GM12878 (cell line): ENCODE results near the gene DCDC1. TPM values are rescaled to one million over a fixed set of nuclear protein-coding genes. Genes with fewer than 3 reads are reported as not detected.

ENCODE experiments used
- ATAC-seq: fragments of 200-7000 bp; cut with Tn5 transposase; 3 replicates; pipeline ENCODE4 v1.9.1; 2020; ENCODE audit warnings: mild to moderate bottlenecking, moderate library complexity
- BruUV-seq: library from RNA; stranded (reverse); fragments of 400-500 nt; replicated peaks from 2 replicates; lab custom pipeline; 2021; lab: Mats Ljungman, UMichigan
- CTCF ChIA-PET: fragments of 300-600 bp; sonication (Branson Sonifier 250); formaldehyde crosslinking; extraction: SDS; loops from one replicate; lab custom pipeline; 2021; ENCODE audit warnings: inconsistent platforms; lab: Yijun Ruan, JAX
- POLR2A ChIA-PET: fragments of 350-600 bp; formaldehyde crosslinking; extraction: SDS; loops from one replicate; lab custom pipeline; 2021; ENCODE audit warnings: inconsistent platforms; lab: Charles Lee
- RAD21 ChIA-PET: fragments of 300-600 bp; sonication (Branson Sonifier 250); formaldehyde crosslinking; loops from one replicate; lab custom pipeline; 2023; ENCODE audit warnings: antibody characterized with exemption; ENCODE audit not compliant: unreplicated experiment; lab: Charles Lee
- SMC1A ChIA-PET: fragments of 300-600 bp; sonication (Branson Sonifier 250); formaldehyde crosslinking; loops from one replicate; lab custom pipeline; 2023; ENCODE audit not compliant: unreplicated experiment, uncharacterized antibody; lab: Charles Lee
- DNase-seq: peaks from one replicate; pipeline ENCODE4 v3.0.0-alpha.2; 2011; ENCODE audit warnings: low read depth, low spot score
- FAIRE-seq: peaks from 3 replicates; lab custom pipeline; 2011; peaks lifted over from hg19 to GRCh38; lab: Jason Lieb, UNC
- H2AFZ ChIP-seq: 2 replicates; pipeline ENCODE4 v1.6.0; 2011; ENCODE audit warnings: low read depth, low read length, control low read depth; ENCODE audit not compliant: control insufficient read depth
- H3K27ac ChIP-seq: 2 replicates; pipeline ENCODE4 v1.5.1; 2011; ENCODE audit warnings: control low read depth; ENCODE audit not compliant: control insufficient read depth, insufficient read depth
- H3K27me3 ChIP-seq, 2 experiments: replicated peaks in 1 of 2; 2 replicates each; pipeline versions ENCODE4 v1.6.0 to v1.6.1; 2011; ENCODE audit warnings: low read length in 1 of 2; ENCODE audit not compliant: control insufficient read depth in 2 of 2, insufficient read depth in 2 of 2
- H3K36me3 ChIP-seq, 2 experiments: 2 replicates each; pipeline ENCODE4 v1.5.1; 2011; ENCODE audit warnings: low read length in 1 of 2; ENCODE audit not compliant: control insufficient read depth in 2 of 2, insufficient read depth in 2 of 2
- H3K4me1 ChIP-seq: 2 replicates; pipeline ENCODE4 v1.6.1; 2011; ENCODE audit warnings: mild to moderate bottlenecking, low read length, moderate library complexity, mixed read lengths; ENCODE audit not compliant: control insufficient read depth, insufficient read depth
- H3K4me2 ChIP-seq: 2 replicates; pipeline ENCODE4 v1.6.0; 2011; ENCODE audit warnings: control low read depth; ENCODE audit not compliant: control insufficient read depth, insufficient read depth
- H3K4me3 ChIP-seq: fragments of 200-600 bp; sonication (generic); 2 replicates; pipeline ENCODE4 v1.5.1; 2016
- H3K79me2 ChIP-seq: 2 replicates; pipeline ENCODE4 v1.6.0; 2011; ENCODE audit warnings: low read length; ENCODE audit not compliant: control insufficient read depth, insufficient read depth
- H3K9ac ChIP-seq: 2 replicates; pipeline ENCODE4 v1.8.0; 2011; ENCODE audit warnings: low read length, control low read depth, mixed read lengths; ENCODE audit not compliant: control insufficient read depth, insufficient read depth
- H3K9me3 ChIP-seq: replicated peaks from 3 replicates; pipeline ENCODE4 v1.5.1; 2011; ENCODE audit warnings: mild to moderate bottlenecking, low read length; ENCODE audit not compliant: control insufficient read depth, insufficient read depth
- H4K20me1 ChIP-seq: 2 replicates; pipeline ENCODE4 v1.6.0; 2011; ENCODE audit not compliant: control insufficient read depth, insufficient read depth
- NBN ChIP-seq: fragments of 450-650 bp; IDR thresholded peaks from 2 replicates; pipeline ENCODE4 v1.6.1; 2016
- WGBS: methylation state at CpG from one replicate; pipeline ENCODE4 v1.1.6; 2016; ENCODE audit warnings: low lambda C conversion rate; ENCODE audit not compliant: insufficient replicate concordance, insufficient coverage; ENCODE audit errors: missing lambda C conversion rate; 5-methylcytosine and 5-hydroxymethylcytosine counted together
- in situ Hi-C: fragments of 300-500 bp; cut with MboI; formaldehyde crosslinking; loops from 9 replicates; pipeline ENCODE4 v1.14.3; 2018; ENCODE audit warnings: mixed read lengths
- intact Hi-C: fragments of 100-400 bp; cut with micrococcal nuclease; formaldehyde crosslinking; loops from one replicate; pipeline ENCODE4 v1.14.2; 2022; ENCODE audit not compliant: unreplicated experiment
- polyA plus RNA-seq, 11 experiments: library from polyadenylated mRNA; depleted of rRNA in 4 of 11; unstranded in 6 of 11; stranded (reverse) in 5 of 11; fragments of >200 nt; fragmentation: Nextera tagmentation in 4 of 11; fragmentation: Illumina TruSeq in 1 of 11; extraction: Ambion mirVana in 4 of 11; extraction: Trizol in 1 of 11; gene quantifications; 1 replicate in 1 of 11; 2 replicates in 10 of 11; pipeline versions ENCODE4 v1.2.1 to v1.2.3, GENCODE V29; 2011 to 2016; ENCODE audit warnings: inconsistent platforms in 2 of 11, missing spikeins in 2 of 11, low read depth in 1 of 11
- total RNA-seq, 4 experiments: library from RNA; depleted of rRNA in 3 of 4; stranded (reverse); fragments of >200 nt in 3 of 4; fragmentation: Illumina TruSeq in 1 of 4; extraction: Trizol in 1 of 4; gene quantifications; 2 replicates each; pipeline versions ENCODE4 v1.2.1 to v1.2.3, GENCODE V29; 2013 to 2021
- TF ChIP-seq, protein P1 (sequence below): fragments of 450-650 bp; formaldehyde crosslinking; IDR thresholded peaks from 2 replicates; pipeline ENCODE4 v1.4.0; 2022; ENCODE audit warnings: mild to moderate bottlenecking, moderate library complexity
- TF ChIP-seq, protein P2 (sequence below): fragments of 450-650 bp; IDR thresholded peaks from 2 replicates; pipeline ENCODE4 v1.6.1; 2018; ENCODE audit warnings: mild to moderate bottlenecking, low read depth, moderate library complexity; ENCODE audit not compliant: partially characterized antibody

The DCDC1 gene
- total and polyA plus RNA-seq, 10 of the 15 experiments (the other 5 are each of a cell fraction or from before 2014, with no cell fraction given): not detected

DNA sequence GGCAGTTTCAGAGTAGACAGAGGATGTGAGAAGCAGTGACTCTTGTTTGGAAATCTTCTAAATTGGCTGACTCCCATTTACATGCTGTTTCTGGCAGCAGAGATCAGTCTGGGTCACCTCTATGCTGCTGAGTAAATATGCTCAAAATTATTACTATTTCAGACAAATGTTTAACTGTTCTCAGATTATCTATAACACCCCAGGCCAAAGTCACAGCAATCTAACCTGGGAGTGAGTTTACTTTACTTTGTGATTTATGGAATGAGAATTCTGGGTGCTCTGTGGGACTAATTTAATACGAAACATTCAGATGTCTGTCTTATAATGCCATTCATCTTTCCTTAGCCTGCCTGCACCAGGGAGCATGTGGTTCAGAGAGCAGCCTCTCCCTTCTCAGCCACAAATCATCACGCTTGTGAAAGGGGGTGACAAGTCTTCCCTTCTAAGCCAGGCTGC lies 500.9 kb downstream of the DCDC1 start:
- Histone ChIP-seq H3K4me2 (no peak overlapping the region), H3K4me1 (no peaks in the 10 kb centered on the region), H2AFZ (no peak overlapping the region), H3K27me3 (no peaks in the 10 kb centered on the region), H3K4me3 (no peak overlapping the region), H4K20me1 (no peaks in the 10 kb centered on the region), H3K9ac (no peak overlapping the region), H3K27ac (no peak overlapping the region), H3K79me2 (no peaks in the 10 kb centered on the region), H3K36me3 (no peaks in the 10 kb centered on the region), H3K9me3 (no peaks in the 10 kb centered on the region)
- no peak for TF ChIP-seq NBN
- TF ChIP-seq, protein P1, sequence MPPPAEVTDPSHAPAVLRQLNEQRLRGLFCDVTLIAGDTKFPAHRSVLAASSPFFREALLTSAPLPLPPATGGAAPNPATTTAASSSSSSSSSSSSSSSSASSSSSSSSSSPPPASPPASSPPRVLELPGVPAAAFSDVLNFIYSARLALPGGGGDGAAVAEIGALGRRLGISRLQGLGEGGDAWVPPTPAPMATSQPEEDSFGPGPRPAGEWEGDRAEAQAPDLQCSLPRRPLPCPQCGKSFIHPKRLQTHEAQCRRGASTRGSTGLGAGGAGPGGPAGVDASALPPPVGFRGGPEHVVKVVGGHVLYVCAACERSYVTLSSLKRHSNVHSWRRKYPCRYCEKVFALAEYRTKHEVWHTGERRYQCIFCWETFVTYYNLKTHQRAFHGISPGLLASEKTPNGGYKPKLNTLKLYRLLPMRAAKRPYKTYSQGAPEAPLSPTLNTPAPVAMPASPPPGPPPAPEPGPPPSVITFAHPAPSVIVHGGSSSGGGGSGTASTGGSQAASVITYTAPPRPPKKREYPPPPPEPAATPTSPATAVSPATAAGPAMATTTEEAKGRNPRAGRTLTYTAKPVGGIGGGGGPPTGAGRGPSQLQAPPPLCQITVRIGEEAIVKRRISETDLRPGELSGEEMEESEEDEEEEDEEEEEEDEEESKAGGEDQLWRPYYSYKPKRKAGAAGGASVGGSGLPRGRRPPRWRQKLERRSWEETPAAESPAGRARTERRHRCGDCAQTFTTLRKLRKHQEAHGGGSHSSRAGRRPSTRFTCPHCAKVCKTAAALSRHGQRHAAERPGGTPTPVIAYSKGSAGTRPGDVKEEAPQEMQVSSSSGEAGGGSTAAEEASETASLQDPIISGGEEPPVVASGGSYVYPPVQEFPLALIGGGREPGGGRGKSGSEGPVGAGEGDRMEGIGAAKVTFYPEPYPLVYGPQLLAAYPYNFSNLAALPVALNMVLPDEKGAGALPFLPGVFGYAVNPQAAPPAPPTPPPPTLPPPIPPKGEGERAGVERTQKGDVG (CRISPR knock-in tag): no peak
- TF ChIP-seq, protein P2, sequence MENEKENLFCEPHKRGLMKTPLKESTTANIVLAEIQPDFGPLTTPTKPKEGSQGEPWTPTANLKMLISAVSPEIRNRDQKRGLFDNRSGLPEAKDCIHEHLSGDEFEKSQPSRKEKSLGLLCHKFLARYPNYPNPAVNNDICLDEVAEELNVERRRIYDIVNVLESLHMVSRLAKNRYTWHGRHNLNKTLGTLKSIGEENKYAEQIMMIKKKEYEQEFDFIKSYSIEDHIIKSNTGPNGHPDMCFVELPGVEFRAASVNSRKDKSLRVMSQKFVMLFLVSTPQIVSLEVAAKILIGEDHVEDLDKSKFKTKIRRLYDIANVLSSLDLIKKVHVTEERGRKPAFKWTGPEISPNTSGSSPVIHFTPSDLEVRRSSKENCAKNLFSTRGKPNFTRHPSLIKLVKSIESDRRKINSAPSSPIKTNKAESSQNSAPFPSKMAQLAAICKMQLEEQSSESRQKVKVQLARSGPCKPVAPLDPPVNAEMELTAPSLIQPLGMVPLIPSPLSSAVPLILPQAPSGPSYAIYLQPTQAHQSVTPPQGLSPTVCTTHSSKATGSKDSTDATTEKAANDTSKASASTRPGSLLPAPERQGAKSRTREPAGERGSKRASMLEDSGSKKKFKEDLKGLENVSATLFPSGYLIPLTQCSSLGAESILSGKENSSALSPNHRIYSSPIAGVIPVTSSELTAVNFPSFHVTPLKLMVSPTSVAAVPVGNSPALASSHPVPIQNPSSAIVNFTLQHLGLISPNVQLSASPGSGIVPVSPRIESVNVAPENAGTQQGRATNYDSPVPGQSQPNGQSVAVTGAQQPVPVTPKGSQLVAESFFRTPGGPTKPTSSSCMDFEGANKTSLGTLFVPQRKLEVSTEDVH: no peak
- no peak for DNase-seq
- ChIA-PET POLR2A (no interaction called here), RAD21 (no interaction called here), SMC1A (no interaction called here), CTCF (no interaction called here)
- intact Hi-C loops (no loop called here), in situ Hi-C loops (no loop called here)
- 3% methylated on average over 2 of the region's 2 CpGs for WGBS
- no TSS peak for BruUV-seq
- no peak for FAIRE-seq
- no peak for ATAC-seq
